Measurements from ENCODE around the gene RPTOR.

- TF ChIP-seq NBN (IDR thresholded peaks at IDR 0.05), result no peak
- TF ChIP-seq SUZ12 (IDR thresholded peaks at IDR 0.05; ENCODE audit: unreplicated experiment), result no peak
- TF ChIP-seq POLR2AphosphoS5 (IDR thresholded peaks at IDR 0.05; ENCODE audit: low read length), result no peak
- no peak for TF ChIP-seq E2F4 (IDR thresholded peaks at IDR 0.05; ENCODE audit: low read depth, low read length)
- TF ChIP-seq JUNB (IDR thresholded peaks at IDR 0.05), result no peak
- TF ChIP-seq IKZF1 (conservative IDR thresholded peaks at IDR 0.05), result no peak
- TF ChIP-seq, protein P1, sequence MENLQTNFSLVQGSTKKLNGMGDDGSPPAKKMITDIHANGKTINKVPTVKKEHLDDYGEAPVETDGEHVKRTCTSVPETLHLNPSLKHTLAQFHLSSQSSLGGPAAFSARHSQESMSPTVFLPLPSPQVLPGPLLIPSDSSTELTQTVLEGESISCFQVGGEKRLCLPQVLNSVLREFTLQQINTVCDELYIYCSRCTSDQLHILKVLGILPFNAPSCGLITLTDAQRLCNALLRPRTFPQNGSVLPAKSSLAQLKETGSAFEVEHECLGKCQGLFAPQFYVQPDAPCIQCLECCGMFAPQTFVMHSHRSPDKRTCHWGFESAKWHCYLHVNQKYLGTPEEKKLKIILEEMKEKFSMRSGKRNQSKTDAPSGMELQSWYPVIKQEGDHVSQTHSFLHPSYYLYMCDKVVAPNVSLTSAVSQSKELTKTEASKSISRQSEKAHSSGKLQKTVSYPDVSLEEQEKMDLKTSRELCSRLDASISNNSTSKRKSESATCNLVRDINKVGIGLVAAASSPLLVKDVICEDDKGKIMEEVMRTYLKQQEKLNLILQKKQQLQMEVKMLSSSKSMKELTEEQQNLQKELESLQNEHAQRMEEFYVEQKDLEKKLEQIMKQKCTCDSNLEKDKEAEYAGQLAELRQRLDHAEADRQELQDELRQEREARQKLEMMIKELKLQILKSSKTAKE (IDR thresholded peaks at IDR 0.05; ENCODE audit: low read depth, poor library complexity, severe bottlenecking), result no peak
- TF ChIP-seq CTCF (IDR thresholded peaks at IDR 0.05 in 2 of 3, conservative IDR thresholded peaks at IDR 0.05 in 1 of 3; ENCODE audit: control insufficient read depth in 2 of 3, extremely low read depth in 1 of 3, insufficient read depth in 1 of 3, low read depth in 3 of 3, low read length in 3 of 3), result no peak
- no peak for TF ChIP-seq MAX (IDR thresholded peaks at IDR 0.05; ENCODE audit: low read depth, low read length)
- TF ChIP-seq ATF3 (IDR thresholded peaks at IDR 0.05; ENCODE audit: borderline replicate concordance, extremely low read depth, low read depth, low read length), result no peak
- no peak for TF ChIP-seq MYC (IDR thresholded peaks at IDR 0.05; ENCODE audit: insufficient read depth, insufficient read length, insufficient replicate concordance, low read length, severe bottlenecking)
- TF ChIP-seq, protein P2, sequence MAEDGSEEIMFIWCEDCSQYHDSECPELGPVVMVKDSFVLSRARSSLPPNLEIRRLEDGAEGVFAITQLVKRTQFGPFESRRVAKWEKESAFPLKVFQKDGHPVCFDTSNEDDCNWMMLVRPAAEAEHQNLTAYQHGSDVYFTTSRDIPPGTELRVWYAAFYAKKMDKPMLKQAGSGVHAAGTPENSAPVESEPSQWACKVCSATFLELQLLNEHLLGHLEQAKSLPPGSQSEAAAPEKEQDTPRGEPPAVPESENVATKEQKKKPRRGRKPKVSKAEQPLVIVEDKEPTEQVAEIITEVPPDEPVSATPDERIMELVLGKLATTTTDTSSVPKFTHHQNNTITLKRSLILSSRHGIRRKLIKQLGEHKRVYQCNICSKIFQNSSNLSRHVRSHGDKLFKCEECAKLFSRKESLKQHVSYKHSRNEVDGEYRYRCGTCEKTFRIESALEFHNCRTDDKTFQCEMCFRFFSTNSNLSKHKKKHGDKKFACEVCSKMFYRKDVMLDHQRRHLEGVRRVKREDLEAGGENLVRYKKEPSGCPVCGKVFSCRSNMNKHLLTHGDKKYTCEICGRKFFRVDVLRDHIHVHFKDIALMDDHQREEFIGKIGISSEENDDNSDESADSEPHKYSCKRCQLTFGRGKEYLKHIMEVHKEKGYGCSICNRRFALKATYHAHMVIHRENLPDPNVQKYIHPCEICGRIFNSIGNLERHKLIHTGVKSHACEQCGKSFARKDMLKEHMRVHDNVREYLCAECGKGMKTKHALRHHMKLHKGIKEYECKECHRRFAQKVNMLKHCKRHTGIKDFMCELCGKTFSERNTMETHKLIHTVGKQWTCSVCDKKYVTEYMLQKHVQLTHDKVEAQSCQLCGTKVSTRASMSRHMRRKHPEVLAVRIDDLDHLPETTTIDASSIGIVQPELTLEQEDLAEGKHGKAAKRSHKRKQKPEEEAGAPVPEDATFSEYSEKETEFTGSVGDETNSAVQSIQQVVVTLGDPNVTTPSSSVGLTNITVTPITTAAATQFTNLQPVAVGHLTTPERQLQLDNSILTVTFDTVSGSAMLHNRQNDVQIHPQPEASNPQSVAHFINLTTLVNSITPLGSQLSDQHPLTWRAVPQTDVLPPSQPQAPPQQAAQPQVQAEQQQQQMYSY (CRISPR knock-in tag; IDR thresholded peaks at IDR 0.05), result no peak
- no peak for TF ChIP-seq TCF7 (IDR thresholded peaks at IDR 0.05; ENCODE audit: borderline replicate concordance)
- no peak for TF ChIP-seq BCL11A (IDR thresholded peaks at IDR 0.05; ENCODE audit: low read depth, low read length)
Measured at GRCh38 chr17:80948019-80948975, 403.7 kb downstream of the RPTOR start.
